HEK293T (cell line): Measurements from ENCODE around the gene EPHA2.

Experiments
- BHLHE40 ChIP-seq: fragments of 450-650 bp; IDR thresholded peaks from 2 replicates; pipeline ENCODE4 v1.6.1; 2016; ENCODE audit warnings: mild to moderate bottlenecking, moderate library complexity, borderline replicate concordance
- FOXA1 ChIP-seq: fragments of 450-650 bp; IDR thresholded peaks from 2 replicates; pipeline ENCODE4 v1.6.1; 2016; ENCODE audit warnings: mild to moderate bottlenecking
- FOXK2 ChIP-seq: fragments of 450-650 bp; IDR thresholded peaks from 2 replicates; pipeline ENCODE4 v1.6.1; 2016; ENCODE audit warnings: mild to moderate bottlenecking
- FOXM1 ChIP-seq: fragments of 450-650 bp; IDR thresholded peaks from 2 replicates; pipeline ENCODE4 v1.6.1; 2017; ENCODE audit warnings: mild to moderate bottlenecking, borderline replicate concordance
- HDGF ChIP-seq: fragments of 450-650 bp; IDR thresholded peaks from 2 replicates; pipeline ENCODE4 v1.6.1; 2017; ENCODE audit warnings: antibody characterized with exemption, borderline replicate concordance
- LEF1 ChIP-seq: fragments of 450-650 bp; IDR thresholded peaks from 2 replicates; pipeline ENCODE4 v1.6.1; 2017; ENCODE audit warnings: mild to moderate bottlenecking, borderline replicate concordance
- NFRKB ChIP-seq: fragments of 450-650 bp; IDR thresholded peaks from 2 replicates; pipeline ENCODE4 v1.6.1; 2016; ENCODE audit warnings: mild to moderate bottlenecking, moderate library complexity
- SP1 ChIP-seq: fragments of 450-650 bp; IDR thresholded peaks from 2 replicates; pipeline ENCODE4 v1.6.1; 2017
- ZNF384 ChIP-seq: fragments of 450-650 bp; IDR thresholded peaks from 2 replicates; pipeline ENCODE4 v1.6.1; 2016
- TF ChIP-seq, protein P1 (sequence below): fragments of 450-650 bp; IDR thresholded peaks from 2 replicates; pipeline ENCODE4 v1.6.1; 2016

DNA sequence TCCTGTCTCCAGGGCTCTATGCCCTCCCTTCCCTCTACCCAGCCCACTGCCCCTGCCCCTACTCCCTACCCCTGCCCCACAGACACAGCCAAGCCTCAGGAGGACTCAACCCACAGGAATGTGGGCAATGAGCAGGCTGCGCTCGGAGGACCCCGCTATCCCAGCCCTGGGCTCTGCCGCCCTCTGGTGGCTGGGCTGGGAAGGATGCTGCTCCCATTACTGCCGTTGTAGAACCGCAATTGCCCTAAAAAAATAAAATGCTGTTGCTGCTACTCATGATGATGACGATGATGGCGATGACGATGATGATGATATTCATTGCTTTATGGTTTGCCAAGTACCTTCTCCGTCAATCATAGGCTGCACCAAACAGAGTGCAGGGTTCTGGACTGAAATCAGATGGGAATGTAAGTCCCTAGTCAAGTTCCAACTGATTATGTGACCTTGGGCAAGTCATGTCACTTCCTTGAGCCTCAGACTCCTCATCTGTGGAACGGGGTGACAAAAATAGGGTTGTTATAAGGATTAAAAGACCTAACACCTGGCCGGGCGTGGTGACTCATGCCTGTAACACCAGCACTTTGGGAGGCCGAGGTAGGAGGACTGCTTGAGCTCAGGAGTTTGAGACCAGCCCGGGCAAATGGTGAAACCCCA lies 32.0 kb upstream of the EPHA2 start:
- TF ChIP-seq FOXM1, result no peak
- no peak for TF ChIP-seq SP1
- no peak for TF ChIP-seq BHLHE40
- TF ChIP-seq FOXK2, result no peak
- no peak for TF ChIP-seq HDGF
- no peak for TF ChIP-seq ZNF384
- no peak for TF ChIP-seq FOXA1
- TF ChIP-seq, protein P1, sequence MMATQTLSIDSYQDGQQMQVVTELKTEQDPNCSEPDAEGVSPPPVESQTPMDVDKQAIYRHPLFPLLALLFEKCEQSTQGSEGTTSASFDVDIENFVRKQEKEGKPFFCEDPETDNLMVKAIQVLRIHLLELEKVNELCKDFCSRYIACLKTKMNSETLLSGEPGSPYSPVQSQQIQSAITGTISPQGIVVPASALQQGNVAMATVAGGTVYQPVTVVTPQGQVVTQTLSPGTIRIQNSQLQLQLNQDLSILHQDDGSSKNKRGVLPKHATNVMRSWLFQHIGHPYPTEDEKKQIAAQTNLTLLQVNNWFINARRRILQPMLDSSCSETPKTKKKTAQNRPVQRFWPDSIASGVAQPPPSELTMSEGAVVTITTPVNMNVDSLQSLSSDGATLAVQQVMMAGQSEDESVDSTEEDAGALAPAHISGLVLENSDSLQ, result no peak
- no peak for TF ChIP-seq NFRKB
- TF ChIP-seq LEF1, result no peak
